ENCODE measurements around the gene TP53TG3C.
"Not testable (repeated sequence)": the region's sequence is repeated elsewhere in the genome, so short reads cannot be mapped to it uniquely, and the experiment has no call there.

The TP53TG3C gene, protein sequence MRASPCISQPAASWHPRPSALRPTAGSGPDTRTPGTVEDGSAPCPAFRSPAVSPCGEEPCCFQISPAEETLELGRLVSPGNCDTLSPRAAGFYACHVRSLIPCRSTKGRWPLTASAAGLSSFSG

DNA sequence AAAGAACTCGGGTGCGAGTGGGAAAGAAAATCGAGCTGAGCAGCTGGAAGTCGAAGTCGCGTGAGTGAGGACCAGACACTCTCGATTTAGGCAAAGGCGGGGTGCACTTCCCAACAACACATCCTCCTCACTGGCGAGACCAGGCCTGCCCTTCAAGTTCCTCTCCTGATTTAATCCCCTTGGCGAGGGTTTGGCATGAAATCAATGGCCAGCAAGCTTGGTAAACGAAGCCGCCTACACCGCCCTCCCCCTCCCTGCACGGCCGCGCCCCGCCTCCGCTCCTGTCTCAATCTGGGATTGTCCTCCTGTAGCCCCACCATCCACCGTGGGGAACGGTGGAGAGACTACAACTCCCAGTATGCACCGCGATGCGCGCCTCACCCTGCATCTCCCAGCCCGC, at the start of gene TP53TG3C:
Gene TP53TG3C, plus strand, starts transcription at position 301 of the 400 bp plus-strand sequence. Its CDS starts 68 bp downstream, at position 369.
- FAIRE-seq: not testable (repeated sequence)

All from TTC549 (cell line).